ENCODE measurements around the gene HOXA11.

Gene HOXA11

DNA sequence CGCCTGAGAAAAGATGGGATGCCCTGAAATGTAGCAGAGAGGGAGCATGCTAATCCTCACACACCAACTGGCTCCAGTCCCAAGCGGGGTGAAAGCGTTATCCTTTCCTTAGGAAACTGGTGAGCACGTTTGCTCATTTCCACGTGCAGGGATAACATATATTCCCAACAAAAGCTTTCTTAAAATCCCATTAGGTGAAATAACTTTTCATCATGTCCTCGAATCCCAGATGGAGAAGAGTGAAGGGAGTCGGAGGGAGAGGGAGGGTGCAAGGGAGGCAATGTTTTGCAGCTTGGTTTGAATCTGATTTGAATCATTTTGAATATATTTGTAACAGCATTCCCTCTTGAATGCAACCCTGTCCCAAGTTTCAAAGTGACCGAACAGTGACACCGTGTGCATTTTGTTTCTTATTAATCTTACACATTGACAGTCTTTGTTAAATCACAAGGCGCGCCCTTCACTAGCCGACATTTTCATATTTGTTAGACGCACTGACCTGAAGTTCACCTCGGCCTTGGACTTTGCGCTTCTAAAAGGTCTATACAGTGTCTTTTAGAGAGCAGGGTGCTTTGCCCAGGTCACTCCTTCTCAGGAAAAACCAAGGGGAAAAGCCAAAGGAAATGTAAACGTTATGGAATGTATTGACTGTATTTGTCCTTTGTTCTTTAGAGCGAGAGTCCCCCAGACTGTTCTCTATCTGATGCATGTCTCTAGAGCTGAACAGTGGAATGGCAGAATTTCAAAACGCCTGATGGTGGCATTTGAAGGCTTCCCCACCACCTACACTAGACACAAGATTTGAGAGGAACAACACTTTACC, 51.4 kb downstream of the HOXA11 start:
- DNase-seq (ENCODE audit: low spot score) = no peak

DNA sequence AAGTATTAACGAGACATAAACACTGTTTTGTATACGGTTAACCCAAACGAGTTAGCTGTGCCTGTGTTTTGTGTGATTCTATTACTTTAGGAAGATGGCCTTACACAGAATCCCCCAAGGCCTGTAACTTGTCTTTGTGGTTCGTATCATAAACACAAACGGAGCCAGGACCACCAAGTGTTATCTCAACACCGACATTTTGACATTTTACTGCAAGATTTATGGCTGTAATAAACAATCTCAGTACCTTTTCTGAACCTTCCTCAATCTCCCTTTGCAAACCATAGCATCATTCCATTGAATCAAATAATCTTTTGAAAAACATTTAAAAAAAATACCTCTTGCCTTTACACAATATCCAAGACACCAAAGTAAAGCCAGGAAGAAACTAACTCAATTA, 52.1 kb downstream of the HOXA11 start:
- DNase-seq (ENCODE audit: low spot score) = no peak

- no peak for DNase-seq (ENCODE audit: low spot score)
These were observed 52.8 kb downstream of the HOXA11 start for GRCh38 chr7:27132214-27132613.

DNA sequence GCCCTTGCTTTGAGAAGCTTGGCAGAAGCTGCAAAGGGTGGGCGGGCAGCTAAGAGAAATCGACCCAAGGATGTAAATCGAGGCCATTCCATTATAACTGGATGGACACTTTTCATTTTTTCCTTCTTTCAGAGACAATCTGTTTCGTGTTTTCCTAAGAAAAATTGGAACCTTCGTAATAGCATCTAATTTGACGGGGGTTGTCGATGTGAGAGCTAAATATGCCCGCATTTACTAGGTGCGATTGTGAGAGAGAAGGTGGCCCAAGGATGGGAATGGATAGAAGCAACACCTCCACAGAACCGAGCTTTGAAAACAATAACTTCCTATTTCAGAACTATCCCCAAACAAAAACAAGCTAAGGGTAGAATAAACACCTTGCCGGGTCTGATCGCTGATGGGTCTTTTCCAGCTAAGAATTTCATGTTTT, 53.6 kb downstream of the HOXA11 start:
- DNase-seq (ENCODE audit: low spot score) = no peak

Measured in germinal center (tissue), 1 donor.